ENCODE measurements around the gene TP73.

DNA sequence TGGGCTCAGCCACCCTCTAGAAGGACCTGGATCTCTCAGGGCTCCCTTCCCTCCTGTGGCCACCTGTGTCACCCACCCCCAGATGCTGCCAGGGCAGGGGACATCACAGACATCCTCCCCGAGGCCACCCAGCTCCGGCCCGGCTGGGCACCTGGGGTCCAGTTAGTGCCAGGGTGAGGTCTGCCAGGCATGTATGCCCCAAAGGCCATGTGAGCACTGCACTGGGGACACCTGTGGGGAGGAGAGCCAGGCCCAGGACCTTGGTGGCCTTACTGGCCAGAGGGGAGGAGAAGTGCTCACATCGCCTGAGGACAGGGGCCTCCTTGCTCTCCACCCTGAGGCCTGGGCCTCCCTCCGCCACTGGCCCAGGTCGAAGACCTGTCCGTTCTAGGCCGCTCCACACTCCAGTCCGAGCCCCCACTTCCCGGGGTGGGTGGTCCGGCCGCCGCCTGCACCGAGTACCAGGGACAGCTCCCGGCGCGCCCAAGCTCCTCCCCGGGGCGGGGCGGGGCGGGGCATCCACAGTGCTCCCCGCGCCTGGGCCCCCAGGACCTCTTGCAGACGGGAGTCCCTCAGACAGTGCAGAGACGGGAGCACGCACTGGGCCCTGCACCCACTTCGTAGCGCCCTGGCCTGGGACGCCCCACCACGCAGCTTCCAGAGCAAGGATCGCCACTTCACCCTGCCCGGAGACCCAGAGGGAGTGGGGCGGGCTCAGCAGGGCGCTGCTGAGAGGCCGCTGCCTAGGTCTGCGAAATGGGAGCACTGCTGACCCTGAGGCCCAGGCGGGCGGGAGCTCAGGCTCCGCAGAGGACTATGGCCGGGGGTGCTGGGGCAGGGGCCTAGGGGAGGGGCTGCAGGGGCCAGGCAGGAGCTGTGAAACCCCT lies 65.6 kb downstream of the TP73 start:
- TF ChIP-seq, protein P1, sequence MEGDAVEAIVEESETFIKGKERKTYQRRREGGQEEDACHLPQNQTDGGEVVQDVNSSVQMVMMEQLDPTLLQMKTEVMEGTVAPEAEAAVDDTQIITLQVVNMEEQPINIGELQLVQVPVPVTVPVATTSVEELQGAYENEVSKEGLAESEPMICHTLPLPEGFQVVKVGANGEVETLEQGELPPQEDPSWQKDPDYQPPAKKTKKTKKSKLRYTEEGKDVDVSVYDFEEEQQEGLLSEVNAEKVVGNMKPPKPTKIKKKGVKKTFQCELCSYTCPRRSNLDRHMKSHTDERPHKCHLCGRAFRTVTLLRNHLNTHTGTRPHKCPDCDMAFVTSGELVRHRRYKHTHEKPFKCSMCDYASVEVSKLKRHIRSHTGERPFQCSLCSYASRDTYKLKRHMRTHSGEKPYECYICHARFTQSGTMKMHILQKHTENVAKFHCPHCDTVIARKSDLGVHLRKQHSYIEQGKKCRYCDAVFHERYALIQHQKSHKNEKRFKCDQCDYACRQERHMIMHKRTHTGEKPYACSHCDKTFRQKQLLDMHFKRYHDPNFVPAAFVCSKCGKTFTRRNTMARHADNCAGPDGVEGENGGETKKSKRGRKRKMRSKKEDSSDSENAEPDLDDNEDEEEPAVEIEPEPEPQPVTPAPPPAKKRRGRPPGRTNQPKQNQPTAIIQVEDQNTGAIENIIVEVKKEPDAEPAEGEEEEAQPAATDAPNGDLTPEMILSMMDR (IDR thresholded peaks at IDR 0.05): no peak
- TF ChIP-seq POLR2AphosphoS5 (IDR thresholded peaks at IDR 0.05): no peak

All from breast epithelium (tissue), 3 donors.